Tibial artery (tissue), 4 donors: ENCODE results near the gene DISC1.

Experiments used
- DNase-seq, 2 donors: peaks; one replicate each; pipeline ENCODE4 v3.0.0-alpha.2; 2019
- H3K27ac ChIP-seq, 2 donors: fragments of 200-600 bp; sonication (generic) in 1 of 2; 1 replicate in 1 of 2; 2 replicates in 1 of 2; pipeline ENCODE4 v1.5.1; 2018 to 2019; ENCODE audit warnings: mild to moderate bottlenecking in 1 of 2
- H3K27me3 ChIP-seq, 2 donors: fragments of 200-600 bp; sonication (generic) in 1 of 2; one replicate each; pipeline versions ENCODE4 v1.5.1 to v1.6.0; 2016 to 2019
- H3K36me3 ChIP-seq, 3 donors: fragments of 200-600 bp; sonication (generic) in 2 of 3; one replicate each; pipeline ENCODE4 v1.5.1; 2016 to 2019; ENCODE audit warnings: mild to moderate bottlenecking in 2 of 3
- H3K4me1 ChIP-seq, 4 donors: fragments of 200-600 bp; sonication (generic) in 2 of 4; 1 replicate in 3 of 4; 2 replicates in 1 of 4; pipeline ENCODE4 v1.5.1; 2016 to 2019
- H3K4me3 ChIP-seq, 2 donors: fragments of 200-600 bp; sonication (generic) in 1 of 2; 1 replicate in 1 of 2; 2 replicates in 1 of 2; pipeline ENCODE4 v1.5.1; 2018 to 2019; ENCODE audit warnings: mild to moderate bottlenecking in 2 of 2
- H3K9me3 ChIP-seq, 3 donors: fragments of 200-600 bp; sonication (generic) in 1 of 3; one replicate each; pipeline ENCODE4 v1.5.1; 2016 to 2019
- CTCF ChIP-seq, 2 experiments: fragments of 200-600 bp in 1 of 2; fragments of 450-650 bp in 1 of 2; IDR thresholded peaks; one replicate each; pipeline ENCODE4 v1.5.1; 2017 to 2019; ENCODE audit warnings: antibody characterized with exemption in 2 of 2, mild to moderate bottlenecking in 1 of 2, moderate library complexity in 1 of 2
- intact Hi-C: fragments of 100-400 bp; cut with DNase I; formaldehyde crosslinking; loops from one replicate; pipeline ENCODE4 v1.15.0; 2023; ENCODE audit warnings: low total_unique reads

DISC1 gene

GRCh38 chr1:231702804-231703203 is 76.2 kb downstream of the DISC1 start:
- no peak for TF ChIP-seq CTCF (IDR thresholded peaks at IDR 0.05)
- H3K36me3 ChIP-seq, result no peaks in the 10 kb centered on the region
- intact Hi-C loops, result no loop called here
- H3K4me3 ChIP-seq, result no peak overlapping the region
- DNase-seq, result no peak
- H3K4me1 ChIP-seq, result peaks cover 0 to 3% (median 0%) of the 10 kb centered on the region in 4 donors
- H3K27me3 ChIP-seq, result no peaks in the 10 kb centered on the region
- no peaks in the 10 kb centered on the region for H3K9me3 ChIP-seq
- H3K27ac ChIP-seq, result no peak overlapping the region

GRCh38 chr1:231705806-231706760 is 79.5 kb downstream of the DISC1 start:
- no peak for TF ChIP-seq CTCF (IDR thresholded peaks at IDR 0.05)
- no peaks in the 10 kb centered on the region for H3K9me3 ChIP-seq
- no peak overlapping the region for H3K4me3 ChIP-seq
- H3K27me3 ChIP-seq, result no peaks in the 10 kb centered on the region
- intact Hi-C loops, result no loop called here
- no peak overlapping the region for H3K27ac ChIP-seq
- no peaks in the 10 kb centered on the region for H3K36me3 ChIP-seq
- peaks cover 0 to 3% (median 0%) of the 10 kb centered on the region in 4 donors for H3K4me1 ChIP-seq
- DNase-seq, result no peak

DNA sequence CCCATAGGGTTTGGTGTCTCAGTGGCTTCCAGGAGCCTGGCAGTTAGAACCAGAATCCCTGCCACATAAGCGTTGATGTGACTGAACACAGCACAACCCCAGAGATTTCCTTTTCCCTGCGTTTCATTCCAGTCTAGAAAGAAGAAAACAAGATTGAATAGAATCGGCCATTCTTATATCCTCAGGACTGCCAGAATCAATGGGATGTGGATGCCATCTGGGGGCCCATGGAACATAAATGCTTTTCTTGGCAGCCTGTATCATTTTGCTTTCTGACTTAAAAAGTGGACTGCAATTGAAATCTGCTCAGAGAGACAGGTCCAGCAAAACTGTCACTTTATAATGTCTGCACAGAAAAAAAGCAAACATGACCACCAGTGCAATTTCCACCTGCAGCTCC is 80.3 kb downstream of the DISC1 start:
- no peaks in the 10 kb centered on the region for H3K27me3 ChIP-seq
- H3K9me3 ChIP-seq, result no peaks in the 10 kb centered on the region
- no peak for DNase-seq
- H3K4me1 ChIP-seq, result peaks cover 0 to 3% (median 0%) of the 10 kb centered on the region in 4 donors
- intact Hi-C loops, result no loop called here
- no peak overlapping the region for H3K27ac ChIP-seq
- no peak overlapping the region for H3K4me3 ChIP-seq
- H3K36me3 ChIP-seq, result no peaks in the 10 kb centered on the region
- no peak for TF ChIP-seq CTCF (IDR thresholded peaks at IDR 0.05)

DNA sequence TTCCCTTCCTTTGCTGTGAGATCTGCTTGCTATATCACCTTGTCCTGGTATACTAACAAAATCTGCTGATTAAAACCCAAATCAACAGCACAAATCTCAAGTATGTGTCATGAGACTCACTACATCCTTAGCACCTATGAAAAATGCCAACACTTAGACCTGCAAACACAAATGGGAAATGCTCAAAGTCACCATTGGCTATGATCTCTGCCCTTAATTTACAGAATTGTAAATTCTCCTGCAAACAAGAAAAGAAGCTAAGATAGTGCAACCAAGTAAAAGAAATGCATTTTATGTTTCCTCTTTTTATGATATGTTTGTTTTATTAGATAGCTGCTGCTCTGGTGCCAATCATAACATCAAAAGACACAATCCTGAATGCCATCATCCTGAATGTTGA is 80.8 kb downstream of the DISC1 start:
- no peak for DNase-seq
- Histone ChIP-seq H3K4me3 (no peak overlapping the region), H3K9me3 (no peaks in the 10 kb centered on the region), H3K27ac (no peak overlapping the region), H3K27me3 (no peaks in the 10 kb centered on the region), H3K36me3 (no peaks in the 10 kb centered on the region), H3K4me1 (peaks cover 0 to 3% (median 0%) of the 10 kb centered on the region in 4 donors)
- no peak for TF ChIP-seq CTCF (IDR thresholded peaks at IDR 0.05)
- intact Hi-C loops, result no loop called here

DNA sequence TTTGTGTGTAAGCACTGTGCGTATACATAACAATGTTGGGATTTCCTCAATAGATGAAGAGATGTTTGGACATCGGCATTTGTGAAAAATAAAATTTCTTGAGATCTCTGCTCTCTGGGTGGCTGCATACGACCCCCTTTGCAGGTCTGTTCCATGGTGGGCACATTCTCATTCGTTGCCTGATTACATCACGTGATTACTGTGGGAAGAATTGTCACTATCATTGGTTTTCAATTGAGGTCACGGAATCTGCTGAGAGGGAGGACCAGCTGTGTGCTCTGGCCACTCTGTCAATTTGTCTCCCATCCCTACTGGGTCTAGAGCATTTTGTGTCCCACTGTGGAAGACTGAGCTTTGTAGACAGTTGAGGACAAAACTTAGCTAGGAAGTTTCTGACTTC is 81.8 kb downstream of the DISC1 start:
- Histone ChIP-seq H3K27ac (no peak overlapping the region), H3K36me3 (no peaks in the 10 kb centered on the region), H3K4me3 (no peak overlapping the region), H3K27me3 (no peaks in the 10 kb centered on the region), H3K4me1 (peaks cover 0 to 3% (median 0%) of the 10 kb centered on the region in 4 donors), H3K9me3 (no peaks in the 10 kb centered on the region)
- intact Hi-C loops, result no loop called here
- no peak for DNase-seq
- TF ChIP-seq CTCF (IDR thresholded peaks at IDR 0.05), result no peak
